DOHH2 (cell line): Measurements from ENCODE around the gene BEX2.
"Not testable (repeated sequence)": the region's sequence is repeated elsewhere in the genome, so short reads cannot be mapped to it uniquely, and the experiment has no call there.

Source experiments
- H3F3A ChIP-seq: fragments of 200-600 bp; sonication (generic), shearing (Covaris generic); 2 replicates; pipeline ENCODE4 v1.6.0; 2016; ENCODE audit warnings: antibody characterized with exemption, mild to moderate bottlenecking; ENCODE audit not compliant: control insufficient read depth, insufficient read depth
- H3K27ac ChIP-seq: fragments of 200-600 bp; sonication (generic); 2 replicates; pipeline ENCODE4 v1.5.1; 2014; ENCODE audit warnings: low read depth, mild to moderate bottlenecking, low read length, moderate library complexity
- H3K27me3 ChIP-seq: fragments of 200-600 bp; sonication (generic); 2 replicates; pipeline ENCODE4 v1.6.1; 2014; ENCODE audit warnings: mild to moderate bottlenecking, low read length, mixed read lengths; ENCODE audit not compliant: control insufficient read depth
- H3K36me3 ChIP-seq: fragments of 200-600 bp; sonication (generic); 2 replicates; pipeline ENCODE4 v1.6.1; 2014; ENCODE audit warnings: mild to moderate bottlenecking, low read length, moderate library complexity, mixed read lengths; ENCODE audit not compliant: control insufficient read depth
- H3K4me1 ChIP-seq: fragments of 200-600 bp; sonication (generic); 2 replicates; pipeline ENCODE4 v1.6.1; 2014; ENCODE audit warnings: mild to moderate bottlenecking, low read length, mixed read lengths; ENCODE audit not compliant: control insufficient read depth
- H3K4me2 ChIP-seq: fragments of 200-600 bp; sonication (generic); 2 replicates; pipeline ENCODE4 v1.6.0; 2014; ENCODE audit warnings: mild to moderate bottlenecking, low read length, moderate library complexity
- H3K4me3 ChIP-seq: fragments of 200-600 bp; sonication (generic); 2 replicates; pipeline ENCODE4 v1.5.1; 2014; ENCODE audit warnings: mild to moderate bottlenecking, low read length, mixed read lengths
- H3K79me2 ChIP-seq: fragments of 200-600 bp; sonication (generic); 2 replicates; pipeline ENCODE4 v1.6.1; 2014; ENCODE audit warnings: mild to moderate bottlenecking, low read length, mixed read lengths; ENCODE audit not compliant: control insufficient read depth
- H3K9me2 ChIP-seq: fragments of 200-600 bp; sonication (generic); replicated peaks from 2 replicates; pipeline ENCODE4 v1.6.1; 2014; ENCODE audit warnings: mild to moderate bottlenecking, low read length, mixed read lengths; ENCODE audit not compliant: control insufficient read depth
- H3K9me3 ChIP-seq: fragments of 200-600 bp; sonication (generic); 2 replicates; pipeline ENCODE4 v1.6.1; 2014; ENCODE audit warnings: antibody characterized with exemption, low read length, mixed read lengths; ENCODE audit not compliant: control insufficient read depth, insufficient read depth
- H4K20me1 ChIP-seq: fragments of 200-600 bp; sonication (generic); 2 replicates; pipeline ENCODE4 v1.6.0; 2014; ENCODE audit warnings: low read depth, mild to moderate bottlenecking, antibody characterized with exemption, low read length, moderate library complexity; ENCODE audit not compliant: control insufficient read depth, insufficient read depth
- CTCF ChIP-seq: fragments of 200-600 bp; sonication (generic); IDR thresholded peaks from one replicate; pipeline ENCODE4 v1.5.1; 2014; ENCODE audit warnings: antibody characterized with exemption, mild to moderate bottlenecking, low read depth, low read length; ENCODE audit not compliant: poor library complexity, severe bottlenecking
- EZH2phosphoT487 ChIP-seq: fragments of 200-600 bp; sonication (generic); IDR thresholded peaks from 2 replicates; pipeline ENCODE4 v1.6.1; 2017; ENCODE audit warnings: borderline replicate concordance, mild to moderate bottlenecking, antibody characterized with exemption, low read length, moderate library complexity, mixed read lengths

BEX2 gene

GRCh38 chrX:103309860-103310554 is 783 bp downstream of the BEX2 start:
- no peaks in the 10 kb centered on the region for H3K27me3 ChIP-seq
- no peak overlapping the region for H3K4me2 ChIP-seq
- no peaks in the 10 kb centered on the region for H3K4me1 ChIP-seq
- H3K9me2 ChIP-seq = no peaks in the 10 kb centered on the region
- TF ChIP-seq CTCF (no peak), EZH2phosphoT487 (no peak)
- H3K79me2 ChIP-seq = no peaks in the 10 kb centered on the region
- no peaks in the 10 kb centered on the region for H3K9me3 ChIP-seq
- H4K20me1 ChIP-seq = no peaks in the 10 kb centered on the region
- H3K4me3 ChIP-seq = no peak overlapping the region
- no peaks in the 10 kb centered on the region for H3F3A ChIP-seq
- no peaks in the 10 kb centered on the region for H3K36me3 ChIP-seq
- H3K27ac ChIP-seq = no peak overlapping the region

- H3K36me3 ChIP-seq, H4K20me1 ChIP-seq, H3K9me2 ChIP-seq, H3K4me1 ChIP-seq, H3K9me3 ChIP-seq, H3F3A ChIP-seq, H3K27ac ChIP-seq, H3K4me2 ChIP-seq, H3K79me2 ChIP-seq, H3K27me3 ChIP-seq, H3K4me3 ChIP-seq: not testable (repeated sequence)
Observed at GRCh38 chrX:103305666-103306065, 5.1 kb downstream of the BEX2 start.

- H3K36me3 ChIP-seq = no peaks in the 10 kb centered on the region
- no peaks in the 10 kb centered on the region for H3K9me3 ChIP-seq
- H3F3A ChIP-seq = no peaks in the 10 kb centered on the region
- H3K4me3 ChIP-seq = no peak overlapping the region
- no peaks in the 10 kb centered on the region for H3K4me1 ChIP-seq
- no peak overlapping the region for H3K27ac ChIP-seq
- no peaks in the 10 kb centered on the region for H3K79me2 ChIP-seq
- H3K27me3 ChIP-seq = no peaks in the 10 kb centered on the region
- H3K9me2 ChIP-seq = no peaks in the 10 kb centered on the region
- no peak for TF ChIP-seq EZH2phosphoT487
- TF ChIP-seq CTCF = no peak
- H4K20me1 ChIP-seq = no peaks in the 10 kb centered on the region
- H3K4me2 ChIP-seq = no peak overlapping the region
Observed at GRCh38 chrX:103304705-103305104, 6.1 kb downstream of the BEX2 start.

- TF ChIP-seq CTCF (no peak), EZH2phosphoT487 (no peak)
- Histone ChIP-seq H3K36me3 (no peaks in the 10 kb centered on the region), H3K9me2 (no peaks in the 10 kb centered on the region), H3K27me3 (no peaks in the 10 kb centered on the region), H3K4me3 (no peak overlapping the region), H3F3A (no peaks in the 10 kb centered on the region), H3K79me2 (no peaks in the 10 kb centered on the region), H3K9me3 (no peaks in the 10 kb centered on the region), H3K27ac (no peak overlapping the region), H3K4me1 (no peaks in the 10 kb centered on the region), H4K20me1 (no peaks in the 10 kb centered on the region), H3K4me2 (no peak overlapping the region)
Observed at GRCh38 chrX:103293118-103293517, 17.7 kb downstream of the BEX2 start.
